Fibroblast of lung (primary cell): Measurements from ENCODE around the gene PSMD2. TPM values are rescaled to one million over a fixed set of nuclear protein-coding genes. Genes with fewer than 3 reads are reported as not detected.

Source experiments
- polyA plus RNA-seq, 2 donors: library from polyadenylated mRNA; depleted of rRNA in 1 of 2; stranded (reverse) in 1 of 2; unstranded in 1 of 2; fragments of >200 nt; gene quantifications; 2 replicates each; pipeline ENCODE4 v1.2.1, GENCODE V29; 2011 to 2012; ENCODE audit warnings: missing spikeins in 1 of 2
- total RNA-seq: library from RNA; depleted of rRNA; stranded (reverse); fragments of >200 nt; gene quantifications from 2 replicates; pipeline ENCODE4 v1.2.1, GENCODE V29; 2014

Gene PSMD2
- total and polyA plus RNA-seq, 2 donors (not counting 1 experiment from before 2014, with no cell fraction given) = 188 to 429 TPM

Other genes with a start within 250 kb of the PSMD2 start
- gene HTR3C, start 246.2 kb upstream of the PSMD2 start, total RNA-seq = not detected in 2 replicates
- gene HTR3C, start 246.2 kb upstream of the PSMD2 start, polyA plus RNA-seq = not detected in 2 replicates
- gene HTR3E, start 202.2 kb upstream of the PSMD2 start, total RNA-seq = not detected in 2 replicates
- not detected in 2 replicates for gene HTR3E, start 202.2 kb upstream of the PSMD2 start, polyA plus RNA-seq
- 23.4 and 26.9 TPM in 2 replicates for gene EIF2B5, start 163.9 kb upstream of the PSMD2 start, total RNA-seq
- 23.8 and 26.7 TPM in 2 replicates for gene EIF2B5, start 163.9 kb upstream of the PSMD2 start, polyA plus RNA-seq
- 32.4 and 33.7 TPM in 2 replicates for gene DVL3, start 143.9 kb upstream of the PSMD2 start, total RNA-seq
- gene DVL3, start 143.9 kb upstream of the PSMD2 start, polyA plus RNA-seq = 16.5 and 19.8 TPM in 2 replicates
- 362 and 430 TPM in 2 replicates for gene AP2M1, start 124.4 kb upstream of the PSMD2 start, total RNA-seq
- gene AP2M1, start 124.4 kb upstream of the PSMD2 start, polyA plus RNA-seq = 746 and 902 TPM in 2 replicates
- 63.9 and 65.1 TPM in 2 replicates for gene ABCF3, start 113.0 kb upstream of the PSMD2 start, total RNA-seq
- 31.3 and 40.2 TPM in 2 replicates for gene ABCF3, start 113.0 kb upstream of the PSMD2 start, polyA plus RNA-seq
- not detected in 2 replicates for gene VWA5B2, start 69.7 kb upstream of the PSMD2 start, total RNA-seq
- not detected in 2 replicates for gene VWA5B2, start 69.7 kb upstream of the PSMD2 start, polyA plus RNA-seq
- gene ALG3, start 50.3 kb upstream of the PSMD2 start, total RNA-seq = 21.6 and 26.7 TPM in 2 replicates
- 27.2 and 36.8 TPM in 2 replicates for gene ALG3, start 50.3 kb upstream of the PSMD2 start, polyA plus RNA-seq
- 1.2 and 2.3 TPM in 2 replicates for gene EEF1AKMT4, start 49.6 kb upstream of the PSMD2 start, total RNA-seq
- 2.1 and 2.3 TPM in 2 replicates for gene EEF1AKMT4, start 49.6 kb upstream of the PSMD2 start, polyA plus RNA-seq
- gene CAMK2N2, start 37.7 kb upstream of the PSMD2 start, total RNA-seq = under 0.01 TPM in 1 of 2 replicates, not detected in the other
- 0.10 and 0.24 TPM in 2 replicates for gene CAMK2N2, start 37.7 kb upstream of the PSMD2 start, polyA plus RNA-seq
- gene ECE2, start 23.2 kb upstream of the PSMD2 start, total RNA-seq = not detected in 2 replicates
- not detected in 2 replicates for gene ECE2, start 23.2 kb upstream of the PSMD2 start, polyA plus RNA-seq
- gene EIF4G1, start 15.4 kb downstream of the PSMD2 start, total RNA-seq = 187 and 263 TPM in 2 replicates
- gene EIF4G1, start 15.4 kb downstream of the PSMD2 start, polyA plus RNA-seq = 235 and 349 TPM in 2 replicates
- gene FAM131A, start 38.4 kb downstream of the PSMD2 start, total RNA-seq = 18.5 and 22.3 TPM in 2 replicates
- gene FAM131A, start 38.4 kb downstream of the PSMD2 start, polyA plus RNA-seq = 9.3 and 13.4 TPM in 2 replicates
- gene CLCN2, start 62.4 kb downstream of the PSMD2 start, total RNA-seq = 1.8 and 3.1 TPM in 2 replicates
- 0.93 and 1.7 TPM in 2 replicates for gene CLCN2, start 62.4 kb downstream of the PSMD2 start, polyA plus RNA-seq
- gene POLR2H, start 62.5 kb downstream of the PSMD2 start, total RNA-seq = 59.6 and 62.4 TPM in 2 replicates
- 100 and 124 TPM in 2 replicates for gene POLR2H, start 62.5 kb downstream of the PSMD2 start, polyA plus RNA-seq
- gene THPO, start 79.0 kb downstream of the PSMD2 start, total RNA-seq = 0.50 and 0.51 TPM in 2 replicates
- gene THPO, start 79.0 kb downstream of the PSMD2 start, polyA plus RNA-seq = 0.16 and 0.27 TPM in 2 replicates
- 1.3 and 4.8 TPM in 2 replicates for gene CHRD, start 80.8 kb downstream of the PSMD2 start, total RNA-seq
- 0.46 and 1.3 TPM in 2 replicates for gene CHRD, start 80.8 kb downstream of the PSMD2 start, polyA plus RNA-seq